Effector memory CD4-positive, alpha-beta T cell (primary cell): ENCODE results near the gene SLC24A4.

Source experiments
- DNase-seq, 3 donors: peaks; one replicate each; pipeline ENCODE4 v3.0.0-alpha.2; 2020
- H3K27ac ChIP-seq: 2 replicates; pipeline ENCODE4 v1.7.0; 2013; ENCODE audit warnings: mild to moderate bottlenecking, low read length, moderate library complexity; ENCODE audit not compliant: insufficient read depth, poor library complexity, severe bottlenecking
- H3K27me3 ChIP-seq: replicated peaks from 2 replicates; pipeline ENCODE4 v1.7.0; 2013; ENCODE audit warnings: mild to moderate bottlenecking, low read length; ENCODE audit not compliant: insufficient read depth, control insufficient read depth, poor library complexity, severe bottlenecking
- H3K36me3 ChIP-seq: 2 replicates; pipeline ENCODE4 v1.7.0; 2013; ENCODE audit warnings: mild to moderate bottlenecking, low read length, moderate library complexity; ENCODE audit not compliant: control insufficient read depth, insufficient read depth
- H3K4me1 ChIP-seq: 2 replicates; pipeline ENCODE4 v1.7.0; 2013; ENCODE audit warnings: low read length, mild to moderate bottlenecking; ENCODE audit not compliant: control insufficient read depth, insufficient read depth, poor library complexity, severe bottlenecking
- H3K4me3 ChIP-seq: 2 replicates; pipeline ENCODE4 v1.7.0; 2013; ENCODE audit warnings: low read length, low read depth, mild to moderate bottlenecking; ENCODE audit not compliant: insufficient read depth, poor library complexity, severe bottlenecking
- H3K9me3 ChIP-seq: 2 replicates; pipeline ENCODE4 v1.7.0; 2013; ENCODE audit warnings: mild to moderate bottlenecking, low read length, moderate library complexity; ENCODE audit not compliant: control insufficient read depth

Gene SLC24A4

GRCh38 chr14:92426237-92426636 lies 103.3 kb downstream of the SLC24A4 start:
- Histone ChIP-seq H3K9me3 (no peaks in the 10 kb centered on the region), H3K27ac (no peak overlapping the region), H3K4me1 (no peaks in the 10 kb centered on the region), H3K4me3 (no peak overlapping the region), H3K27me3 (no peaks in the 10 kb centered on the region), H3K36me3 (no peaks in the 10 kb centered on the region)
- no peak for DNase-seq

DNA sequence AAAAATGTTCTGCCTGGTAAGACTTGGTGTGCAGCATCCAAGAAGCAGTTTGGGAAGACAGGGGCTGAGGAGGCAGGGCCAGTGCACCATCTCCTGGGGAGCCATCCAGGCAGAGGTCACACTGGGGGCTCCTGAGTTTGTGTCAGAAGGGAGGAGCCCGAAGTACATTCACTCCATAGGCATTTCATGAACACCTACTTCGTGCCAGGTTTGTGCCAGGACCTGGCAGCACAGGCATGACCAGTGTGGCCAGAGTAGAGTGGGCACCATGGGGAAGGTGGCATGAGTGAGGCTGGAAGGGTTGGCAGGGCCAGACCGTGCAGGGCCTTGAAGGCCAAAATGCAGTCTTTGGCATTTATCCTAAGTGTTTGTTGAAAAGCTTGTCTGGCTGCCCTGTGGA lies 104.1 kb downstream of the SLC24A4 start:
- no peak for DNase-seq
- no peaks in the 10 kb centered on the region for H3K36me3 ChIP-seq
- no peak overlapping the region for H3K4me3 ChIP-seq
- no peaks in the 10 kb centered on the region for H3K27me3 ChIP-seq
- H3K4me1 ChIP-seq = no peaks in the 10 kb centered on the region
- H3K9me3 ChIP-seq = no peaks in the 10 kb centered on the region
- no peak overlapping the region for H3K27ac ChIP-seq

DNA sequence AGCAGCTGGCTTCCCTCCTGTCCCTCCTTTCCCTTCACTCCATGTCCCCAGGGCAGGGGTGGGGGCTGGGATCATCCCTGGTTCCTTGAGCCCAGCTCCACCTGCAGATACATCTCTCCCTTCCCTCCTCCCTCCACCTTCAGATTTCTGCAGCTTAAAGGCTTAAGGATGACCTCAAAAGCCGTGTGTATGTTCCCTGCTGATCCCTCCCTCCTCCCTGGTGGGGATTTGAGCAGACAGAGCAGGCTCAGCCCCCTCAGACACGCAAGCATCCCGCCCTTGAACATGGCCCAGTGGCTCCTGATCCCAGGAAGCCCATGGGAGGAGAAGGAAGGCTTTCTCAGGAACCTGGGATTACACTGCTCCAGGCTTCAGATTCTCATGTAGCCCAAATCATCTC lies 107.7 kb downstream of the SLC24A4 start:
- Histone ChIP-seq H3K4me1 (no peaks in the 10 kb centered on the region), H3K27me3 (no peaks in the 10 kb centered on the region), H3K27ac (no peak overlapping the region), H3K36me3 (no peaks in the 10 kb centered on the region), H3K9me3 (no peaks in the 10 kb centered on the region), H3K4me3 (no peak overlapping the region)
- no peak for DNase-seq

- Histone ChIP-seq H3K9me3 (no peaks in the 10 kb centered on the region), H3K27me3 (no peaks in the 10 kb centered on the region), H3K4me3 (no peak overlapping the region), H3K36me3 (no peaks in the 10 kb centered on the region), H3K27ac (no peak overlapping the region), H3K4me1 (no peaks in the 10 kb centered on the region)
- DNase-seq = no peak
Observed at GRCh38 chr14:92431199-92431725, 108.3 kb downstream of the SLC24A4 start.

GRCh38 chr14:92433407-92433806 lies 110.4 kb downstream of the SLC24A4 start:
- no peaks in the 10 kb centered on the region for H3K27me3 ChIP-seq

GRCh38 chr14:92435154-92435553 lies 112.2 kb downstream of the SLC24A4 start:
- Histone ChIP-seq H3K4me1 (no peaks in the 10 kb centered on the region), H3K27me3 (no peaks in the 10 kb centered on the region), H3K36me3 (no peaks in the 10 kb centered on the region), H3K9me3 (no peaks in the 10 kb centered on the region), H3K4me3 (no peak overlapping the region), H3K27ac (no peak overlapping the region)
- DNase-seq = no peak

More at GRCh38 chr14:92433407-92433806, 110.4 kb downstream of the SLC24A4 start:
- no peak for DNase-seq
- Histone ChIP-seq H3K4me3 (no peak overlapping the region), H3K36me3 (no peaks in the 10 kb centered on the region), H3K9me3 (no peaks in the 10 kb centered on the region), H3K27ac (no peak overlapping the region), H3K4me1 (no peaks in the 10 kb centered on the region)

DNA sequence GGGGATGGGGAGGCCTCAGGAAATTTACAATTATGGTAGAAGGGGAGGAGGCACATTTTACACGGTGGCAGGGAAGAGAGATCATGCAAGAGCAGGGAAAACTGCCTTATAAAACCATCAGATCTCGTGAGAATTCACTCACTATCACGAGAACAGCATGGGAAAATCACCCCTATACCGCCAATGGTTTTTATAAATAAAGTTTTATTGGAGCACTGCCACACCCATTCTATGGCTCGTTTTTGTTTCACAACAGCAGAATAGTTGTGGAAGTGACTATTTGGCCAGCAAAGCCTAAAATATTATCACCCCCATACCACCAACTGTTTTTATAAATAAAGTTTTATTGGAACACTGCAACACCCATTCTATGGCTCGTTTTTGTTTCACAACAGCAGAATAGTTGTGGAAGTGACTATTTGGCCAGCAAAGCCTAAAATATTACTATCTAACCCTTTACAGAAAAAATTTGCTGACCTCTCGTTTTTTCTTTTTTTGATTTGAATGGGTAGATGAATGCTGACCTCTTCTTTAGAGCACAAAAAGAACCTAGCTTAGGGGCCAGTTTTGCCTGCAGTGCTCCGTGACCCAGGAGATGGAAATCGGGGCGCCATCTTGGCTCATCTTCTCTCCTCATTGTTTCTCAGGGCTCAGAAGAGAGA lies 113.3 kb downstream of the SLC24A4 start:
- DNase-seq = no peak
- Histone ChIP-seq H3K27ac (no peak overlapping the region), H3K4me1 (no peaks in the 10 kb centered on the region), H3K9me3 (no peaks in the 10 kb centered on the region), H3K27me3 (no peaks in the 10 kb centered on the region), H3K4me3 (no peak overlapping the region), H3K36me3 (no peaks in the 10 kb centered on the region)

GRCh38 chr14:92437309-92437708 lies 114.3 kb downstream of the SLC24A4 start:
- no peak overlapping the region for H3K27ac ChIP-seq
- DNase-seq = no peak
- no peaks in the 10 kb centered on the region for H3K36me3 ChIP-seq
- H3K4me3 ChIP-seq = no peak overlapping the region
- no peaks in the 10 kb centered on the region for H3K27me3 ChIP-seq
- no peaks in the 10 kb centered on the region for H3K4me1 ChIP-seq
- no peaks in the 10 kb centered on the region for H3K9me3 ChIP-seq

GRCh38 chr14:92437729-92438285 lies 114.8 kb downstream of the SLC24A4 start:
- no peaks in the 10 kb centered on the region for H3K36me3 ChIP-seq
- H3K27ac ChIP-seq = no peak overlapping the region
- no peaks in the 10 kb centered on the region for H3K27me3 ChIP-seq
- no peak overlapping the region for H3K4me3 ChIP-seq
- H3K9me3 ChIP-seq = no peaks in the 10 kb centered on the region
- no peaks in the 10 kb centered on the region for H3K4me1 ChIP-seq
- DNase-seq = no peak

DNA sequence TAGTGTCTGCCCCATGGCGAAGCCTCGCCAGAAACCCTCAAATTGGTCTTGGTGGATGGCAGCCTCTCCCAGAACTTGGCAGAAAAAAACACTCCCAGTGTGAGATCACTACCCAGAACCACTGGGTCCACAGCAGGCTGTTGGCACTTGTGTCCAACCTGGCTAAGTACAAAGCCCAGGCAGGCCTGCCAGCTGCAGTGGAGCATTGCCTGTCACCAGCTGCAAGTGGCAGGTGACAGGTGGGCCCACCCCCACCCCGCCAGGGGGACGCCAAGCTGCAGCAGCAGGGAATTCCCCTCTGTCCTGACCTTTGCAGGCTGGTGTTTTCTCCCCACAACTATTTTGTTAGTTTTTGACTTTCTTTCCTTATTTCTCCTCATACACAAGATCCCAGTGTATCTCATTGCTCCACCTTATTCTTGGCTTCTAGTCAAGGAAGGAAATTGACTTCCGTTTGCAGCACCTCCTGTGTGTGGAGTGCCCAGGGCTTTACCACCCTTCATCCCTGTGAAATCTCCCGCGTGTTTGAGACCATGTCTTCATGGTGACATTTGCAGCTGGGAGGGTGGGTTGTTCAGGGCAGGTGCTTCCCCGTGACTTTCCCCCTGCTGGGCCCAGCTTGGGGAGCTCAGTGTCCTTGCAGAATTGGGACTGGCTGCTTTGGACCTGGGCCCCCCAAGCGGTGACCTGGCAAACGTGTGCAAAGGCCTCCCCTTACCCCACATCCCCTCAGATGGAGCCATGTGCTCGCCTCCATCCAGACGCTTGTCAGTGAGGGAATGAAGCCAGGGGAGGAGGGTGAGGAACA lies 116.8 kb downstream of the SLC24A4 start:
- no peak overlapping the region for H3K27ac ChIP-seq
- no peaks in the 10 kb centered on the region for H3K27me3 ChIP-seq
- no peak overlapping the region for H3K4me3 ChIP-seq
- no peaks in the 10 kb centered on the region for H3K9me3 ChIP-seq
- H3K4me1 ChIP-seq = no peaks in the 10 kb centered on the region
- DNase-seq = no peak
- H3K36me3 ChIP-seq = no peaks in the 10 kb centered on the region
